Prostate gland (tissue), 2 donors: ENCODE data around the gene NAV2. TPM values are rescaled to one million over a fixed set of nuclear protein-coding genes. Genes with fewer than 3 reads are reported as not detected.
A peak's percentile ranks its signal among the peaks of the same experiment; 100 is the strongest.

Source experiments
- DNase-seq: peaks from one replicate; pipeline ENCODE4 v3.0.0-alpha.2; 2019; ENCODE audit warnings: low spot score
- H3K27ac ChIP-seq, 2 donors: fragments of 200-600 bp; sonication (generic); 2 replicates each; pipeline ENCODE4 v1.5.1; 2017 to 2019
- H3K27me3 ChIP-seq: fragments of 200-600 bp; sonication (generic); replicated peaks from 2 replicates; pipeline ENCODE4 v1.5.1; 2019; ENCODE audit not compliant: insufficient read depth
- H3K36me3 ChIP-seq, 2 donors: fragments of 200-600 bp; sonication (generic); 1 replicate in 1 of 2; 2 replicates in 1 of 2; pipeline versions ENCODE4 v1.5.1 to v1.8.1; 2017 to 2019
- H3K4me1 ChIP-seq: fragments of 200-600 bp; sonication (generic); replicated peaks from 2 replicates; pipeline ENCODE4 v1.5.1; 2019
- H3K4me3 ChIP-seq, 2 donors: fragments of 200-600 bp; sonication (generic); 2 replicates each; pipeline ENCODE4 v1.5.1; 2017 to 2019
- H3K9me3 ChIP-seq: fragments of 200-600 bp; sonication (generic); 2 replicates; pipeline ENCODE4 v1.5.1; 2017
- POLR2A ChIP-seq: fragments of 450-650 bp; IDR thresholded peaks from one replicate; pipeline ENCODE4 v1.6.1; 2016; ENCODE audit warnings: antibody characterized with exemption, mild to moderate bottlenecking
- POLR2AphosphoS5 ChIP-seq: sonication (generic); formaldehyde crosslinking; IDR thresholded peaks from one replicate; pipeline ENCODE4 v1.6.1; 2017; ENCODE audit warnings: antibody characterized with exemption
- WGBS: methylation state at CpG from one replicate; pipeline ENCODE4 v1.1.5; 2018; 5-methylcytosine and 5-hydroxymethylcytosine counted together
- intact Hi-C: fragments of 100-400 bp; cut with DNase I; formaldehyde crosslinking; loops from one replicate; pipeline ENCODE4 v1.14.2; 2022
- total RNA-seq, 2 donors: library from RNA; depleted of rRNA; stranded (reverse); fragments of >200 nt; gene quantifications; one replicate each; pipeline ENCODE4 v1.1.0, GENCODE V29; 2016
- TF ChIP-seq, protein P1 (sequence below), 4 experiments: fragments of 200-600 bp in 2 of 4; fragments of 450-650 bp in 2 of 4; sonication (generic) in 2 of 4; IDR thresholded peaks; 1 replicate in 3 of 4; 2 replicates in 1 of 4; pipeline ENCODE4 v1.5.1; 2016 to 2019; ENCODE audit warnings: antibody characterized with exemption in 4 of 4, mild to moderate bottlenecking in 2 of 4, moderate library complexity in 2 of 4

Gene NAV2
- total RNA-seq, 2 donors from 2014 or later, result 17.1 to 26.6 TPM

DNA sequence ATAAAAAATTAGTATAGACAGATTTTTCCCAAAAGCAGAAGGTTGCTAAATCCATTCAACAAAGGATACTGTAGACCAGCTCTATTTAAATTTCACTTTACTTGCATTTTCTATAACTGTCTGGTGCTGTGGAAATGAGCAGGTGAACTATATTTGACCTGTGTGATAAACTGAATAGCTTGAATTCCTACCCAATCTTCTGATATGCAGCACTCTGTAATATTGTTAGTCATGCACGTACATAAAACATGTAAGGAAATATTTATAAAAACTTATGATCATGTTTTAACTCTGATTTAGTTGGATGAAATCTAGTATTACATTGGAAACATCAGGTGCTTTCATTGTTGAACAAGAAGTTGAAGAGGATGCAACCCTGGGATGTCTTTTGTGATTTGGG is 234.0 kb downstream of the NAV2 start:
- Histone ChIP-seq H3K4me1 (no peaks in the 10 kb centered on the region), H3K4me3 (no peak overlapping the region), H3K36me3 (no peaks in the 10 kb centered on the region), H3K27ac (no peak overlapping the region), H3K27me3 (no peaks in the 10 kb centered on the region), H3K9me3 (no peaks in the 10 kb centered on the region)
- no peak for DNase-seq
- intact Hi-C loops, result no loop called here
- 91% methylated on average over 1 of the region's 1 CpG for whole genome bisulfite sequencing
- no peak for TF ChIP-seq POLR2AphosphoS5
- TF ChIP-seq, protein P1, sequence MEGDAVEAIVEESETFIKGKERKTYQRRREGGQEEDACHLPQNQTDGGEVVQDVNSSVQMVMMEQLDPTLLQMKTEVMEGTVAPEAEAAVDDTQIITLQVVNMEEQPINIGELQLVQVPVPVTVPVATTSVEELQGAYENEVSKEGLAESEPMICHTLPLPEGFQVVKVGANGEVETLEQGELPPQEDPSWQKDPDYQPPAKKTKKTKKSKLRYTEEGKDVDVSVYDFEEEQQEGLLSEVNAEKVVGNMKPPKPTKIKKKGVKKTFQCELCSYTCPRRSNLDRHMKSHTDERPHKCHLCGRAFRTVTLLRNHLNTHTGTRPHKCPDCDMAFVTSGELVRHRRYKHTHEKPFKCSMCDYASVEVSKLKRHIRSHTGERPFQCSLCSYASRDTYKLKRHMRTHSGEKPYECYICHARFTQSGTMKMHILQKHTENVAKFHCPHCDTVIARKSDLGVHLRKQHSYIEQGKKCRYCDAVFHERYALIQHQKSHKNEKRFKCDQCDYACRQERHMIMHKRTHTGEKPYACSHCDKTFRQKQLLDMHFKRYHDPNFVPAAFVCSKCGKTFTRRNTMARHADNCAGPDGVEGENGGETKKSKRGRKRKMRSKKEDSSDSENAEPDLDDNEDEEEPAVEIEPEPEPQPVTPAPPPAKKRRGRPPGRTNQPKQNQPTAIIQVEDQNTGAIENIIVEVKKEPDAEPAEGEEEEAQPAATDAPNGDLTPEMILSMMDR (IDR thresholded peaks at IDR 0.05), result no peak
- TF ChIP-seq POLR2A, result no peak

DNA sequence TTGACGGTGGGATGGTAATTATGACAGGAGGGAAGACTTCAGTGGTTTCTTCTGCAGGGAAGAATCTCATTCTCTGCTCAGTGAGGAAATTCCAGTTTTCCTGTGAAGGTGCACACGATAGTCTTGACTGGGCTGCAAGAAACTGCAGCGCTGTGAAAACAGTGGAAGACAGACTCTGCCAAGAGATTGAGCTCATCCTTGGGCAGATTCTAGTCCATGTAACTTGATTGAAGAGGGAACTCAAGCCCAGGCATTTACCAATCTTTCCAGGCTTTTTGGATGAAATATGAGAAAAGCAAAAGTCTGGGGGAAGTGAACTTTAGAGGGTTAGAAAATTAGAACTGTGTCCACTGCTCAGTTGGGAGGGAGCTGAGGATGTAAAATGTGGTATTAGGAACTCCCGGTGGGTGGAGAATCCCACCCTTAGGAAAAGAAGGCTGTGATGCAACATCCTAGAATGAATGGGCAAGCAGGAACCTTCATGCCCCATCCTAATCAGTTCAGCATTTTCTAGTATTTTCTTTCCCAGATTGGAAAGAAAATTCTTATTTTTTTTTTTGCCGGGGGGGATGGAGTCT is 235.0 kb downstream of the NAV2 start:
- TF ChIP-seq POLR2AphosphoS5 (no peak), POLR2A (no peak)
- TF ChIP-seq, protein P1 (IDR thresholded peaks at IDR 0.05), result no peak
- WGBS, result 70% methylated on average over 5 of the region's 5 CpGs

DNA sequence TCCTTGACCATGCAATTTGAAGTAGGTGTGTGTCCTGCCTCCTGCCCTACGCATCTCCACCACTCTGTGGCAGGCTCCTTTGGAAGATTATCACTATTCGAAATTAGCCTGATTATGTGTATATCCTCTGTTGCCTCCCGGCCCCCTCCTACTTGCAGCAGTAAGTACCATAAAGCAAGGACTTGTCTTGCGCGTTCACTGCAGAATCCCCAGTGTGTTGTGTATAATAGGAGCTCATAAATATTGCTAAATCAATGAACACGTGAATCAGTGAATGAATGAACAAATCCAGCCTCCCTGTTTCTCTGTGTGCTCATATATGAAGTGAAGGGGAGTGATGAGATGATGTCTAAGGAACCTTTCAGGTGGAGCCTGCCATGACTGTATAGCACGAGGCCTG is 237.0 kb downstream of the NAV2 start:
- intact Hi-C loops, result loop anchor here (2.0 to 5.0 kb wide), 4 partner anchors 105 to 408 kb away; no protein-coding TSS in a partner anchor
- no peaks in the 10 kb centered on the region for H3K9me3 ChIP-seq
- 94% methylated on average over 7 of the region's 7 CpGs for WGBS
- H3K36me3 ChIP-seq, result no peaks in the 10 kb centered on the region
- H3K4me1 ChIP-seq, result no peaks in the 10 kb centered on the region
- H3K27ac ChIP-seq, result no peak overlapping the region
- DNase-seq, result no peak
- no peak for TF ChIP-seq POLR2A
- no peak for TF ChIP-seq POLR2AphosphoS5
- TF ChIP-seq, protein P1 (IDR thresholded peaks at IDR 0.05), result no peak
- no peak overlapping the region for H3K4me3 ChIP-seq
- H3K27me3 ChIP-seq, result no peaks in the 10 kb centered on the region

More for the DNA sequence above, 235.0 kb downstream of the NAV2 start:
- H3K36me3 ChIP-seq, result no peaks in the 10 kb centered on the region
- intact Hi-C loops, result no loop called here
- H3K4me3 ChIP-seq, result no peak overlapping the region
- no peaks in the 10 kb centered on the region for H3K9me3 ChIP-seq
- no peaks in the 10 kb centered on the region for H3K27me3 ChIP-seq
- no peaks in the 10 kb centered on the region for H3K4me1 ChIP-seq
- no peak overlapping the region for H3K27ac ChIP-seq
- no peak for DNase-seq

DNA sequence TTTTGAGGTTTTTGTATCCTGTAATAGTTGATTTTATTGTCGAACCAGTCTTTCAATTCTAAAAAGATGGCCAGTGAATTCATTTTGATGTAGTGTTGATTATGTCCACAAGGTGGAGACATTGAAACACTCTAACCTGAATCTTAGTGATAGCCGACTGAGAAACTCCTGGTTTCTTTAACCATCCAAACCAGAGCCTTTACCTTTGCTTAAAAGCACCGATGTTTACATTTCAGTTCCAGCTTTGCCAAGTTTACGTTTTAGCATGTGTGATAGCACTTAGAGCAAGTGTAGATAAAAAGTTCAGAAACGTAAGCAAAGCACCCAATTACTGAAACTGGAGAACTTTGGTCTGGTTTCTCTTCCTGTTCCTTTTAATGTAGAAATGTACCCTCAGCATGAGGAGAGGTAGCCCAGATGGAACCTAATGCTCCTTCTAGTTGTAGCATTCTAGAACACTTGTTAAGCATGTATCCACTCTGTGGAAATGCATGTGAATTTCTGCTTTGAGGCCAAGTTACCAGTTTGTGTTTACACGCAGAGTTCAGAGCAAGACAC is 239.0 kb downstream of the NAV2 start:
- Histone ChIP-seq H3K27me3 (no peaks in the 10 kb centered on the region), H3K27ac (no peak overlapping the region)

More for the DNA sequence above, 239.0 kb downstream of the NAV2 start:
- H3K4me1 ChIP-seq, result no peaks in the 10 kb centered on the region
- intact Hi-C loops, result loop anchor here (1.0 to 5.0 kb wide), 5 partner anchors 103 to 406 kb away; no protein-coding TSS in a partner anchor
- no peaks in the 10 kb centered on the region for H3K36me3 ChIP-seq
- 13% methylated on average over 6 of the region's 6 CpGs for WGBS
- H3K9me3 ChIP-seq, result no peaks in the 10 kb centered on the region
- TF ChIP-seq POLR2A (no peak), POLR2AphosphoS5 (peak; percentile 40)
- TF ChIP-seq, protein P1 (IDR thresholded peaks at IDR 0.05), result peak; percentile 35 to 82 (median 79)
- peak; percentile 46 for DNase-seq
- no peak overlapping the region for H3K4me3 ChIP-seq
